Measurements from ENCODE around the gene MEGF9. TPM values are rescaled to one million over a fixed set of nuclear protein-coding genes. Genes with fewer than 3 reads are reported as not detected.

Gene MEGF9
- total and polyA plus RNA-seq, 8 donors: 1.7 to 11.0 (median 5.0) TPM

GRCh38 chr9:120628207-120628924, 85.9 kb downstream of the MEGF9 start:
- Histone ChIP-seq H3K4me1 (peaks cover 18 to 19% (median 19%) of the 10 kb centered on the region in 3 donors), H3K27me3 (no peaks in the 10 kb centered on the region), H3K27ac (peak overlapping the region in 1 of 4 donors; percentile 19), H3K9me3 (no peaks in the 10 kb centered on the region), H3K36me3 (no peaks in the 10 kb centered on the region), H3K4me3 (no peak overlapping the region)
- no peak for DNase-seq
- intact Hi-C loops (cut with DNase I): loop anchor here in 1 of 3 donors (10.0 kb wide), 1 partner anchor 76 kb away; no protein-coding TSS in a partner anchor
- WGBS, 2 donors: 43 to 52% methylated on average over 4 of the region's 4 CpGs
- no peak for FAIRE-seq
- peak in 3 of 4 donors; percentile 35 to 57 (median 55) for ATAC-seq
- TF ChIP-seq CTCF (IDR thresholded peaks at IDR 0.05): no peak

- no peaks in the 10 kb centered on the region for H3K27me3 ChIP-seq
- FAIRE-seq (no peak), DNase-seq (no peak), ATAC-seq (peak; percentile 42 to 66 (median 52))
- H3K36me3 ChIP-seq: no peaks in the 10 kb centered on the region
- peak overlapping the region in 1 of 4 donors; percentile 42 for H3K27ac ChIP-seq
- WGBS, 2 donors: 14 to 15% methylated on average over 2 of the region's 2 CpGs
- intact Hi-C loops (cut with DNase I): loop anchor here in 1 of 3 donors (10.0 kb wide), 1 partner anchor 78 kb away; no protein-coding TSS in a partner anchor
- peaks cover 18 to 19% (median 19%) of the 10 kb centered on the region in 3 donors for H3K4me1 ChIP-seq
- no peak overlapping the region for H3K4me3 ChIP-seq
- H3K9me3 ChIP-seq: no peaks in the 10 kb centered on the region
- TF ChIP-seq CTCF (IDR thresholded peaks at IDR 0.05): no peak
Observed at GRCh38 chr9:120627073-120627472, 87.2 kb downstream of the MEGF9 start.

- intact Hi-C loops (cut with DNase I): loop anchor here in 1 of 3 donors (10.0 kb wide), 1 partner anchor 78 kb away; no protein-coding TSS in a partner anchor
Observed at GRCh38 chr9:120626512-120626911, 87.8 kb downstream of the MEGF9 start.

GRCh38 chr9:120625222-120625621, 89.0 kb downstream of the MEGF9 start:
- TF ChIP-seq CTCF (IDR thresholded peaks at IDR 0.05): no peak
- Histone ChIP-seq H3K36me3 (no peaks in the 10 kb centered on the region), H3K27ac (no peak overlapping the region), H3K27me3 (no peaks in the 10 kb centered on the region), H3K4me1 (peaks cover 18 to 22% (median 19%) of the 10 kb centered on the region in 3 donors), H3K4me3 (no peak overlapping the region), H3K9me3 (no peaks in the 10 kb centered on the region)
- ATAC-seq (no peak), DNase-seq (no peak), FAIRE-seq (no peak)
- intact Hi-C loops (cut with DNase I): loop anchor here in 1 of 3 donors (10.0 kb wide), 1 partner anchor 80 kb away; no protein-coding TSS in a partner anchor
- 91 to 96% methylated on average over 6 of the region's 6 CpGs for WGBS, 2 donors

More at GRCh38 chr9:120626512-120626911, 87.8 kb downstream of the MEGF9 start:
- ATAC-seq (peak in 2 of 4 donors; percentile 24 to 36), FAIRE-seq (no peak), DNase-seq (no peak)
- WGBS, 2 donors: 27 to 49% methylated on average over 1 of the region's 1 CpG
- TF ChIP-seq CTCF (IDR thresholded peaks at IDR 0.05): no peak
- Histone ChIP-seq H3K4me3 (no peak overlapping the region), H3K4me1 (peaks cover 18 to 19% (median 19%) of the 10 kb centered on the region in 3 donors), H3K27me3 (no peaks in the 10 kb centered on the region), H3K9me3 (no peaks in the 10 kb centered on the region), H3K27ac (peak overlapping the region in 1 of 4 donors; percentile 42), H3K36me3 (no peaks in the 10 kb centered on the region)

GRCh38 chr9:120622790-120623189, 91.5 kb downstream of the MEGF9 start:
- peaks cover 13 to 19% (median 17%) of the 10 kb centered on the region in 3 donors for H3K4me1 ChIP-seq

More at GRCh38 chr9:120622790-120623189, 91.5 kb downstream of the MEGF9 start:
- intact Hi-C loops (cut with DNase I): loop anchor here in 1 of 3 donors (10.0 kb wide), 1 partner anchor 82 kb away; no protein-coding TSS in a partner anchor
- Histone ChIP-seq H3K27ac (no peak overlapping the region), H3K27me3 (no peaks in the 10 kb centered on the region), H3K9me3 (no peaks in the 10 kb centered on the region), H3K36me3 (no peaks in the 10 kb centered on the region), H3K4me3 (no peak overlapping the region)
- no peak for FAIRE-seq
- no peak for DNase-seq
- no peak for ATAC-seq
- no peak for TF ChIP-seq CTCF (IDR thresholded peaks at IDR 0.05)

All from pancreas (tissue), 10 donors.